GM12892 (cell line): Measurements from ENCODE around the gene POLR2F.

Experiments
- DNase-seq: peaks from one replicate; pipeline ENCODE4 v3.0.0; 2011; ENCODE audit not compliant: insufficient read length
- FAIRE-seq: peaks from 2 replicates; lab custom pipeline; 2011; peaks lifted over from hg19 to GRCh38; lab: Jason Lieb, UNC
- POLR2A ChIP-seq: IDR thresholded peaks from 2 replicates; pipeline ENCODE4 v1.6.1; 2011; ENCODE audit warnings: low read depth, low read length, control low read depth
- POLR2AphosphoS5 ChIP-seq: IDR thresholded peaks from 2 replicates; pipeline ENCODE4 v1.6.1; 2011; ENCODE audit warnings: low read depth, low read length, control low read depth
- TAF1 ChIP-seq: IDR thresholded peaks from 2 replicates; pipeline ENCODE4 v1.6.1; 2011; ENCODE audit warnings: low read depth, mild to moderate bottlenecking, control low read depth, low read length, borderline replicate concordance

POLR2F gene

DNA sequence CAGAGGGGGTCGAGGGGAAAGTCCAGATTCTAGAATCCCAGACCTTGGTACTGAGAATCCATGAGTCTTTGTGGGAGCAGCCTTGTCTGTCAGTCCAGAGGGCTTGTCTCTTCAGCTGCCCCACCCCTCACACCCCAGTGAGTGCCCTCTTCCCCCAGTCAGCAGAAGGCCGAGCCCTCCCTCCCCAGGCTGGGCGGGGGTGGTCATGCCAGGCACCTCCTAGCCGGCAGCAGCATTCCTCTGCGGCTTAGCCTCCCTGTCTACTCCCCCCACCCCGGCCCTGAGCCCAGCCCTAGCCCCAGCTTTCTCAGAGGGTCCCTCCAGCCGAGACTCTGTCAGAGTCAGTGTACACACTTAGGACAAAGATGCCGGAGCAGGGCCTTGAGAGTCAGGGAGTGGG lies 26.3 kb downstream of the POLR2F start:
- no peak for FAIRE-seq
- no peak for DNase-seq
- TF ChIP-seq POLR2A (no peak), TAF1 (no peak), POLR2AphosphoS5 (no peak)

DNA sequence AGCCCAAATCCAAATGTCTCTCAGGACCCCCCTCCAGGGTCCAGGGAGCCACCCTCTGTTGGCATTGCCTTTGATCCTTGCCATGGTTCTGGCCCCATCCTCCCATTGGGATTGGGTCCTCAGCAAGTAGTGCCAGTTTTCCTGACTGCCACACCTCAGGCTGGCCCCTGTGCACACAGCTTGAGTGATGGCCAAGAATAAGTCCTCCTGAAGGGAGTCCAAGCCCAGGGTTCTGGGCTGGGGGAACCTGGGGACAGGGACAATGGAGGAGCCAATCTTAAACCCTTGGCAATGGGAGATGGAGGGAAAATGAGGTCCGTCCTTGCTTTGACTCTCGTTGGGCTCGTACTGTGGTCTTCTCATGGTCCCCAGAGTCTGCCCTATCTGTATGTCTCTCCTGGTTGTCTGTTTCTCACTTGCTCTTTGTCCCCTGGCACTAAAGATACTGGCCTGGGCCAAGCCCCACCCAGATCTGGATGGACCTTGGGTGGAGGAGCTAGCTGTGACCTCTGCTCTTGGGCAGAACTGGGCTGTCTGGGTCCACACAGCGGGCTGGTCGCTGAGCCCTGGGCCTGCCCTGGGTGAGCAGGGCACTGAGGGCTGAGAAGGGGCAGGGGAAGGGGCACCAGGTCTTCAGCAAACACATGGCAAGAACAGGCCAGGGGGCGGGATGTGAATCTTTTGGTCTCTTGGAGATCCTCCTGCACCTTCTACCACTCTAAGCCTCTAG lies 27.9 kb downstream of the POLR2F start:
- TF ChIP-seq POLR2A (no peak), TAF1 (no peak), POLR2AphosphoS5 (no peak)
- DNase-seq (no peak), FAIRE-seq (no peak)

DNA sequence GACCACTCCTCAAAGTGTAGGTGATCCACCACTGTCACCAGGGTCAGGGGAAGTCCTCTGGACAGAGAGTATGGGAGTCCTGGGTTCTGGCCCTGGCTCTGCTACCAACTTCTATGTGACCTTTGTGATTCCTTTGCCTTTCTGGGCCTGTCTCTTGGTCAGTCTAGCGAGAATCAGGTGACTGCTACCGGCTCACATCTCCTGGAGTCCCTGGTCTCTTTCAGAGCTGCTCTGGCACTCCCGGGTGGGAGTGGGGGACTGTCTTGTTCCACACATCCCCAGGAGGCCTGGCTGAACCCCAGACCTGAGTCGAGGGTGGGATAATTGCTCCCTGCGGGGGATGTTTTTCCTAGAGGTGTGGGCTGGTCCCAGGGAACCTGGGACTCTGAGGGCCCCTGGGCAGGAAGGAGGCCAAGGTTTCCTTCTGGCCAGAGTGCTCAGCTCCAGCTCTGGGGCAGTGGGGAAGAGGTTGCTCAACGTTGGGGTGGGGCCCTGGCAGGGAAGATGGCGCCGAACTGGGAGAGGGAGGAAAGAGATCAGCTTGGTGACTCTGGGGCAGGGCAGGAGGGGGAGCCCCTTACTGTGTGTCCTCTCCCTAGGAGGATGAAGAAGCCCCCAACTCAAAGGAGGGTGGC lies 28.8 kb downstream of the POLR2F start:
- TF ChIP-seq TAF1: no peak
- TF ChIP-seq POLR2A: no peak
- no peak for TF ChIP-seq POLR2AphosphoS5
- DNase-seq: no peak
- no peak for FAIRE-seq

DNA sequence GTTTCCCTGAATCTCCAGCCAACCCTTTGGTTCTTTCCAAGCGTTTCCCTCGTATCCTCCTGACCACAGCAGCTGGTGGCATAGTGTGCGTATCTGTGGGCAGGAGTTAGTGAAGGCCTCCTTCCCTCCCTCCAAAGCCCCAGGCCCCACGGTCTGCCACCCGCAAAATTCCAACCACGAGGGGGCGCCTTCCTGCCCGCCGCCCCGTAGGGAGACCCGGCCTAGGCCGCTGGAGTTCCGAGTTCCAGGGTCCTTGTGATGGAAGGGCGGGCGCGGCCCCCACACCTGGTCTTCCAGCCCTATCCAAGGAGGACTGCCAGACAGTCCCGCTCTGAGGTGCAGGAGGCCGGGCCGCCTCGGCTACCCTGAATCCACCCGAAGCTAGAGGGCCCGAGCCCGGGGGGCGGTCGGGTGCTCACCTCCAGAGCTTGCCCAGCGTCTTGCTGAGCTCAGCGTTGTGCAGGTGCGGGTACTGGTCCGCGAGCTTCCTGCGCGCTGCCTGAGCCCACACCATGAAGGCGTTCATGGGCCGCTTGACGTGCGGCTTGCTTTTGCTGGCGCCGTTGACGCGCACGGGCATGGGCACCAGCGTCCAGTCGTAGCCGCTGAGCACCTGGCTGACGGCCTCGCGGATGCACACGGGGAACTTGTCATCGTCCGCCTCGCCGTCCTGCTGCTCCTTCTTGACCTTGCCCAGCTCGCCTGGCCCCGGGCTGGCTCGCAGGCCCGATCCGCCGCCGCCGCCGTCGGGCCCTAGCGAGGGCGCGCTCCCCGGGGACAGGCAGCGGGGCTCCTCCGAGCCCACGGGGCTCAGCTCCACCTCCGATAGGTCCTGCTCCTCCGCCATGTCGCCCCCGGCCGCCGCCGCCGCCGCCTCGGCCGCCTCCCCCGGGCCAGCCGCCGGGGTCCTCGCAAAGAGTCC lies 29.7 kb downstream of the POLR2F start:
- FAIRE-seq: no peak
- DNase-seq: no peak
- TF ChIP-seq POLR2AphosphoS5: no peak
- no peak for TF ChIP-seq TAF1
- TF ChIP-seq POLR2A: no peak

DNA sequence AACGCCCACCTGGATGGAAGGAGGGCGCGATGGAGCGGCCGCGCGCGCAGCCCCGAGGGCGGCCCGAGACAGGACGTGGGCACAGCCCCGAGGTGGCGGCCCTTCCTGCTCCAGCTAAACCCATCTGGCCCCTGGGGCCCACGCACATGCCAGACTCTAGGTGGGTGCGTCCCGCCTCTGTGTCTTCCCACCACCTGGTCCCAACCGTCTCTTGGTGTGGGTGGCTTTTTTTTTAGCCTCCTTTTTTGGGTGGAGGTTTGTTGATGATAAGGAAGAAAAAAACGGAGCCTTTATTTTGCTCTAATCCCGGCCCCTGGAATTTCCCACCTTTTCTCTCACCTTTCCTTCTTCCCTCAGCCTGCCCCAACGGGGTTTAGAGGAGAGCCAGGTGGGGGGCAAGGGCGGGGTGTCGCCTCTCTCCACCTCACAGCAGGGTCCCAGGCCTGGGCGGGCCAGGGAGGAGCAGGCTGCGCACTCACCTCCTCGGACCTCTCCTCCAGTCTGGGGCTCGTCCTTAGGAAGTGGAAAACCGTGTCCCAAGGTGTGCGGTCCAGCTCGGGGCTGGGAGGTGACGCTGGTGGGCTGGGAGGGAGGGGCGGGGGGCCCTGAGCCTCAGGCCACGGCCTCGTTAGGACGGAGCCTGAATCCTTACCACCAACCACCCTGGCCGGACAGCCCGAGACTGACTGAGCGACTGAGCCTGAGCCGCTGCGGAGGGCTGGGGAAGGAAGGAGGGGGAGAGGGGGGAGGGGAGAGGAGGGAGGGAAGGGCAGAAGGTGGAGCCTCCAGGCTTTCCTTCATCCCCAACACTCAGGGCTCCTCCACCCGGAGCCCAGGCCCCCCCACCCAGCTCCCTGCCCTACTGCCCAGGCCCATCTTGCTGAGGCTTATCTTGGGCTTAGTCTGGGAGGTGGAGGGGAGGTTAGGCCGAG lies 30.6 kb downstream of the POLR2F start, which contains the start of gene SOX10:
TSS of gene SOX10 (minus strand) at position 696 of the 932 bp plus-strand sequence. CDS start 771 bp downstream, outside the sequence.
- DNase-seq: no peak
- TF ChIP-seq TAF1 (no peak), POLR2AphosphoS5 (no peak), POLR2A (no peak)
- no peak for FAIRE-seq

DNA sequence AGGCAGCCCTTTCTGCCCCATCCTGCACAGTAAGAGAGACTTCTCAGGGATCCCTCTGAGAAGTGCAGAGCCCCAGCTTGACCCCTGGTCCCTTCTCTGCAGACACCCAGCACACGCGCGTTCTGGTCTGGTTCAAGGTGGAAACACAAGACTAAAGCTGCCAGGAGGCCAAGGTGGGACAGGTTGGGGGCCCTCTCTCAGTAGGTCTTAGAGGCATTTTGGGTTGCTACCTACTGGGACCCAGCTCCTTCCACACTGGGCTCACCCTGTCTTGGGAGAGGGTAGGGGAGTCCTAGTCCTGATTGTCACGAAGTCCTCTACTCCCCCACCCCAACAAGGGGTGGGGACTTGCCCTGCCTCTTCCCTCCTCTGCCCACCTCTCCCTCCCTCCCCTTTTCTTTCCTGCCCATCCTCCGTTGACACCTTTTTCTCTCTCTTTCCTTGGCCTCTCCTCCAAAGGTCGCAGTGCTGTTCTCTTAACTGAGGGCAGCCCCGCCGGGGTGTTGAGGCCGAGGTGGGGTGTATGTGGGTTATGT lies 31.6 kb downstream of the POLR2F start:
- FAIRE-seq (no peak), DNase-seq (no peak)
- TF ChIP-seq POLR2AphosphoS5: no peak
- TF ChIP-seq TAF1: no peak
- no peak for TF ChIP-seq POLR2A

DNA sequence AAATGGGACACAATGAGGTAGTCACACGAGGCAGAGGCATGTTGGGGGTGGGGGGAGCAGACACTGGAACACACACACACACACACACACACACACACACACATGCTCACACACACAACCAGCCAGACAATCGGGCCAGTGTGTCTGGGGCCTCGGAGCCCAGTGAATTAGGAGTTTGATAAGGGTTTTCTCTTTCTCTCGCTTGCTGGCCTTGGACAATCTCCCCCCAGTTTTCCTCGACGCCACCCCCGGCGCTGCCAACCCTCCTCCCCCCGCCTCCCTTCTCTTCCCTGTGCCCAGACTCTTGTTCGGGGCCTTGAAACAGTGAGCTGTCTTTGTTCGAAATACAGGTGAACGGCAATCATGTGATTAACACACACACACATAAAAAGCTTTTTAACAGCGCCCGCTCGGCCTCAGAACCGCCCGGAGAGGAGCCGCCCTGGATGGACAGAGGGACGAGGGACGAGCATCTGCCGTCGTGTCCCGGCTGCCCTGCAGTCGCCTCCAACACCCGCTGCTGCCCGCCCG lies 32.3 kb downstream of the POLR2F start:
- DNase-seq (no peak), FAIRE-seq (no peak)
- no peak for TF ChIP-seq TAF1
- no peak for TF ChIP-seq POLR2A
- TF ChIP-seq POLR2AphosphoS5: no peak

DNA sequence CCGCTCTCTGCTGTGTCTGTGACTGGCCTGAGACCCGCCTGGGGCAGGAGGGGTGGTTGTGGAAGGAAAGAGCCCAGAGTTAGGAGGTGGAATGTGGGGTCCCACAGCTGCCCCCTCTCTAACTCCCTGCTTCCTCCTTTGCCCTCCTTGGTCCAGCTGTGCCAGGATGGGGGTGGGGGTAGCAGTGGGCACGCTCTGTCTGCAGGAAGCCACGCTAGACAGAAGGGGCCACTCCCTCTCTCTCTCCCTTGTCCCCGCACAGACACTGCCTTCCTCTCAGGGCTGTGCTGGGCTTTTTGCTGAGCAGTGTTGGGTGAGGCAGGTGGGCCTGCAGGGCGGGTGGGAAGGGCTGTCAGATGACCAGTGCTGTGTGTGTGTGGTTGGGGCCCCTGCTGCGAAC lies 32.9 kb downstream of the POLR2F start:
- no peak for FAIRE-seq
- TF ChIP-seq POLR2AphosphoS5: no peak
- TF ChIP-seq POLR2A: no peak
- TF ChIP-seq TAF1: no peak

DNA sequence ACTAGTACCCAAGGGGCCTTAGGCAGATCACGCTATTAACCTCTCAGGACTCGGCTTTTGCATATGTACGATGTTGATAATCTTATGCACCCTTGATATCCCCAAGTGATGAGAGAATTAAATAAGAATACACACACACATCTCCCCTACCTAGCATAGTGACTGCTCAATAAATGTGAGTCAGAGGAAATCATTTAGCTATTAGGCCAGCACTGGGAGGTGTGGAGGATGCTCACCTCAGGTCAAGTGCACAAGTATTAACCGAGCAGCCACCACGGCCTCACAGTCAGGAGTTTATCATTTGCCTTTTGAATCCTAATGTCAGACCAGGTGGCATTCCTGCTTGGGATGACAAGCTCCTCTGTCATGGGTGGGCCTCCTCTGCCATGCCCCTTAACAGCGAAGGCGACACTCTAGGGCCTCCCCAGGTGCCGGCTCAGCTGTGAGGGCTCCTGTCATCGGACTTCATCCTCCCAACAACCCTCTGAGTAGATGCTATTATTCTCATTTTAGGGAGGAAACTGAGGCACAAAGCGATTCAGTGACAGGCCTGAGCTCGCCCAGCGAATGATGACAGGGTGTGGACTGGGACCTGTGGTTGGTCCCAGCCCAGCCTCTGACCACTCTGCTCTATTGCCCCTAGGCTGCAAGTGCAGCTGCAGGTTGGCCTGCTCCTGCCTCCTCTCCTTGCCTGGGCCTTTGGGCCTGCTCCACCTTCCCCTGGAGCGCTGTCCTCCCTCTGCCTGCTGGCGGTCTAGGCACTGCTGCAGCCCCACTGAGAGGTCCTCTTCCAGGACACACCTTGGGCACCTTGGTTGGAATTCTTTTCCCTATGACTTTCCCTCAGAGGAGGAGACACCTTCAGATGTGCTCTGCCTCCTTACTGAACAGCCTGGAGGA lies 35.9 kb downstream of the POLR2F start:
- no peak for FAIRE-seq

More for the DNA sequence above, 32.9 kb downstream of the POLR2F start:
- DNase-seq: no peak

More for the DNA sequence above, 35.9 kb downstream of the POLR2F start:
- no peak for DNase-seq
- TF ChIP-seq TAF1 (no peak), POLR2A (no peak), POLR2AphosphoS5 (no peak)
